ENCODE data around the gene UBE2M.

The UBE2M gene

DNA sequence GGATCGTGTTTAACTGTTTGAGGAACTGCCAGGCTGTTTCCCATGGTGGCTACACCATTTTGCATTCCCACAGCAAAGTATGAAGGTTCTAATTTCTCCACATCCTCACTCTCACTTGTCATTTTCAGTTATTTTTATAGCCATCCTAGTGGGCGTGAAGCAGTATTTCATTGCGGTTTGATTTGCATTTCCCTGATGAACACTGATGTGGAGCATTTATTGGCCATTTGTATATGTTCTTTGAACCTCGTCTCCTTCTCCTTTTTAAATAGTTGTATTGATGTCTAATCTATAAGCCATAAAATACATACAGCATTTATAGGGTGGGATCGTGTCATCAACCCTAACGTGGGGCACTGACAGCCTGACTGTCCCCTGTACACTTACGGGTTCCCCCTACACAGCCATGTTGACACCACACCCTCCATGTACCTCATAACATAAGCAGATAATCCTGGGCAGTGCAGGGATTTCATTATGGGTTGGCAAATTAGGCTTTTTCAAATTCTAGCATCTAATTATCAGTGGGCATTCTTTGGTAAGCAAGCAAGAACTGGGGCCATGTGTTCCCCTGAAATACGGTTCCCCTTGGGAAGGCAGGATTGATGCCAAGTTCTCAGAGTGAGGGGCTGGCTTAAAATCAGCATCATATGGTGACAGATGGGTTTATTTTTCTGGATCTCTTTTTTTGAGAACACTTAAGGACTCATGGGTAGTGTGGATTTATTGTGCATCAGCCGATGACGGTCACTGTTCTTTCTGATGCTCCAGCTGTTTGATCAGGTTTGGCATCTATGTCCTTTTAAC is 27.2 kb downstream of the UBE2M start:
- Histone ChIP-seq H3K4me3 (ENCODE audit: extremely low read depth, insufficient read depth, low read length, poor library complexity, severe bottlenecking) (no peak overlapping the region), H3K4me1 (ENCODE audit: control insufficient read depth, insufficient read depth, low read length, poor library complexity, severe bottlenecking) (no peaks in the 10 kb centered on the region), H3K9me3 (ENCODE audit: control insufficient read depth, low read length) (no peaks in the 10 kb centered on the region), H3K27ac (ENCODE audit: low read depth, low read length, severe bottlenecking) (no peak overlapping the region), H3K36me3 (ENCODE audit: control insufficient read depth, insufficient read depth, low read length) (no peaks in the 10 kb centered on the region)
- WGBS, 2 experiments (ENCODE audit: insufficient coverage in 2 of 2): 97 to 98% methylated on average over 3 to 4 of the region's 10 CpGs

DNA sequence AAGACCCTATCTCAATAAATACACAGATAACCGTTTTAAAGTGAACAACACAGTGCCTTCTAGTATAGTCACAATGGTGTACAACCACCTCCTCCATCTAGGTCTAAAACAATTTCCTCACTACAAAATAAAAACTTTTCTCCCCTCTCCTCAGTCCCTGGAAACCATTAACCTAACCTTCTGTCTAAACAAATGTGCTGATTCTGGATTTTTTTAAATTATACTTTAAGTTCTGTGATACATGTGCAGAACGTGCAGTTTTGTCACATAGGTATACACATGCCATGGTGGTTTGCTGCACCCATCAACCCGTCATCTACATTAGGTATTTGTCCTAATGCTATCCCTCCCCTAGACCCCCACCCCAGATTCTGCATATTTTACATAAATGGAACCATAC is 29.0 kb downstream of the UBE2M start:
- WGBS, 2 experiments (ENCODE audit: insufficient coverage in 2 of 2): 80 to 87% methylated on average over 2 to 3 of the region's 3 CpGs
- H3K36me3 ChIP-seq (ENCODE audit: control insufficient read depth, insufficient read depth, low read length): no peaks in the 10 kb centered on the region
- H3K4me1 ChIP-seq (ENCODE audit: control insufficient read depth, insufficient read depth, low read length, poor library complexity, severe bottlenecking): no peaks in the 10 kb centered on the region
- H3K27ac ChIP-seq (ENCODE audit: low read depth, low read length, severe bottlenecking): no peak overlapping the region
- H3K9me3 ChIP-seq (ENCODE audit: control insufficient read depth, low read length): no peaks in the 10 kb centered on the region
- no peak overlapping the region for H3K4me3 ChIP-seq (ENCODE audit: extremely low read depth, insufficient read depth, low read length, poor library complexity, severe bottlenecking)

DNA sequence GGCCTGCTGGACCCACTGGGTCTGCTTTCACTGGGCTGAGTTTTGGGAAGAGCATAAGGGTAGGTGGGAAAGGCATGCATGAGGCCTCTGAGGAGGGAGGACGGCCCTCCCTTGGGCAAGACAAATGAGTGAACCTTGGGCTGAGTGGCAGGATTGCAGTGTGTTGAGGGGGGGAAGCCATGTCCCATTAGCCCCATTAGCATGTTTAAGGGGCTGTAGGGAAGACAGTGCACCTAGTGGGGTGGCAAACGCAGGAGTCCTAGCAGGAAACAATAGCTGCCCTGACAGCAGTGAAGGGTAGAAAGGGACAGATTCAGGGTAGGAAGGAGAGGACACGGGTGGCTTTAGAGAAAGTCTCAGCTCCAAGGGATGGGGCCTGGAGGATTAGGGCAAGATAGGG is 35.7 kb downstream of the UBE2M start:
- peaks cover 6% of the 10 kb centered on the region for H3K4me1 ChIP-seq (ENCODE audit: control insufficient read depth, insufficient read depth, low read length, poor library complexity, severe bottlenecking)
- no peaks in the 10 kb centered on the region for H3K9me3 ChIP-seq (ENCODE audit: control insufficient read depth, low read length)
- no peak overlapping the region for H3K4me3 ChIP-seq (ENCODE audit: extremely low read depth, insufficient read depth, low read length, poor library complexity, severe bottlenecking)
- H3K36me3 ChIP-seq (ENCODE audit: control insufficient read depth, insufficient read depth, low read length): no peaks in the 10 kb centered on the region
- H3K27ac ChIP-seq (ENCODE audit: low read depth, low read length, severe bottlenecking): no peak overlapping the region
- WGBS, 2 experiments (ENCODE audit: insufficient coverage in 2 of 2): 33 to 37% methylated on average over 2 to 3 of the region's 3 CpGs

DNA sequence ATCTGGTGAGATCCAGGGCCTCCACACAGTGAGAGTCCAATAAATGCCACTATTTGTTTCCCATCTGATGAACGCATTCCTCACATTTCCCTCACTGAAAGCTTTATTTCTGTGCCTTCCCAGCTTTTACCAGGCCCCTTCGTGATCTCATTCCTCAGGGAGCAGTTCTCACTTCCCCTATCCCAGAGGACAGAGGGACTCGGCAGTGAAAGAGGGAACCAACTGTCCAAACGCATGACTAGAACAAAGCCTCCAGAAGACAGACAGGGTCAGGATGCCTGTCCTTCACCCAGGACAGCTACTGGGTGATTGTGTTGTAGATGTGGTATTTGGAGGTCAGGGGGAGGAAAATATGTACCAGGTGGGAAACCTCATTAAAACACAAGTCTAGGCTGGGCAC is 36.8 kb downstream of the UBE2M start:
- Histone ChIP-seq H3K27ac (ENCODE audit: low read depth, low read length, severe bottlenecking) (no peak overlapping the region), H3K4me3 (ENCODE audit: extremely low read depth, insufficient read depth, low read length, poor library complexity, severe bottlenecking) (no peak overlapping the region), H3K4me1 (ENCODE audit: control insufficient read depth, insufficient read depth, low read length, poor library complexity, severe bottlenecking) (peaks cover 6% of the 10 kb centered on the region), H3K36me3 (ENCODE audit: control insufficient read depth, insufficient read depth, low read length) (peaks cover 8% of the 10 kb centered on the region), H3K9me3 (ENCODE audit: control insufficient read depth, low read length) (no peaks in the 10 kb centered on the region)
- 88 to 100% methylated on average over 1 to 2 of the region's 4 CpGs for WGBS, 2 experiments (ENCODE audit: insufficient coverage in 2 of 2)

DNA sequence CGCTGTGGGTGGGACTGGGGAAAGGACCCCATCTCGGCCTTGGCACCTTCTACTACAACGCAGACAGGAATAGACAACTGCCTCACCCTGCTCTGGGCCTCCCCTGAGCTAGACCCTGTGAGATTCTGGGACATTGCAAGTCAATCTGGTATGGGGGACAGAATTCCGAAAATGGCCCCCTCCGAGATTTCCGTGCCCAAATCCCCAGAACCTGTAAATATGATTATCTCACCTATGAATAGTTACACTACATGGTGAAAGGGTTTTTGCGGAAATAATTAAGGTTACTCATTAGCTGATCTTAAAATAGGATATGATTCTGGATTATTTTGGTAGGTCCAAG is 38.2 kb downstream of the UBE2M start:
- H3K27ac ChIP-seq (ENCODE audit: low read depth, low read length, severe bottlenecking): peak overlapping the region; percentile 97
- H3K4me3 ChIP-seq (ENCODE audit: extremely low read depth, insufficient read depth, low read length, poor library complexity, severe bottlenecking): peak overlapping the region; percentile 93
- H3K9me3 ChIP-seq (ENCODE audit: control insufficient read depth, low read length): no peaks in the 10 kb centered on the region
- H3K36me3 ChIP-seq (ENCODE audit: control insufficient read depth, insufficient read depth, low read length): peaks cover 23% of the 10 kb centered on the region
- H3K4me1 ChIP-seq (ENCODE audit: control insufficient read depth, insufficient read depth, low read length, poor library complexity, severe bottlenecking): peaks cover 11% of the 10 kb centered on the region
- 21 to 33% methylated on average over 2 of the region's 7 CpGs for WGBS, 2 experiments (ENCODE audit: insufficient coverage in 2 of 2)

DNA sequence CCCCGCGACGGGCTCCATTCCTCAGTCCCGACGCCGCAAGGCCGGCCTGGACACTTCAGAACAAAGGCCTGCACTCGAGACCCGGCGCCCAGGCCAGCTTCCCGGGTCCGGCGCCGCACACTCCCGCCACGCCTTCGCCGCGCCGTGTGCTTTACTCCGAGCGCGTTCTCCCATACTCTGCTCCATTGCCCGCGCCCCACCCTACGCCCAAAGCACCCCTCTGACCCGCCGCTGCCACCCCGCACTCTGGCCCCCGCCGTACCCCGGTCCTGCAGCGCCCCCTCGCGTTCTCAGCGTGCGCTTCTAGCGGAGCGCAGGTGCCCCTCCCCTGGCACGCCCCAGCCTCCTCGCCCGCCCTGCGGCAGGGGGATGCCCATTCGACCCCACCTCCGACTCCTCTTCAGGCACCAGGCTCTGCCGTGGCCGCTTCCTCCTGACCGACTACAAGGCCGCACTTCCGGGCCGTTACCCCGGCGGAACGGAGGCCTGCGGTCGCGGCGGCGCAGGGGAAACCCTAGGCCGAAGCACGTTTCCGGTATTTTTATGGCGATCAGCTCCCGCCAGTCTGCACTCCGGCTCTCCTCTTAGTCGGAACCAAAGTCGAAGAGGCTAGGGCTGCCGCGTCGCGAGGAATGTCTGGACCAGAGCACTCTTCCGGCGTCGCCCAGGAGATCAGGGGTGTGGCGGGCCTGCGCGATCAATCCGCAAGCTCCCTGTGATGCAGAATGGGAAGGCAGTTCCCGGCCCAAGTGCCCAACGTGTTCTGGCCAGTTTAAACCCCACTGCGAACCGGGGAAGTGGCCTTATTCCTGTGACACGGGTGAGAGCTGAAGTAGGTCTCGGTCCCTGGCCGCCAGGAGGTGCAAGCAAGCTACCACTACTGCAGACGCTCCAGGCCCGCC is 38.8 kb downstream of the UBE2M start, which contains the start of gene ZBTB45:
ZBTB45 (minus strand) TSS at position 456 of the 902 bp plus-strand sequence. CDS start 2,137 bp downstream, outside the sequence.
- H3K4me3 ChIP-seq (ENCODE audit: extremely low read depth, insufficient read depth, low read length, poor library complexity, severe bottlenecking): peak within 1 kb of the TSS; percentile 93
- WGBS, 2 experiments (ENCODE audit: insufficient coverage in 2 of 2): 0% methylated on average over 72 to 86 of the region's 87 CpGs
- peaks cover 29% of the 10 kb centered on the region for H3K36me3 ChIP-seq (ENCODE audit: control insufficient read depth, insufficient read depth, low read length)
- peak within 1 kb of the TSS; percentile 97 for H3K27ac ChIP-seq (ENCODE audit: low read depth, low read length, severe bottlenecking)
- H3K4me1 ChIP-seq (ENCODE audit: control insufficient read depth, insufficient read depth, low read length, poor library complexity, severe bottlenecking): peaks cover 12% of the 10 kb centered on the region
- no peaks in the 10 kb centered on the region for H3K9me3 ChIP-seq (ENCODE audit: control insufficient read depth, low read length)

DNA sequence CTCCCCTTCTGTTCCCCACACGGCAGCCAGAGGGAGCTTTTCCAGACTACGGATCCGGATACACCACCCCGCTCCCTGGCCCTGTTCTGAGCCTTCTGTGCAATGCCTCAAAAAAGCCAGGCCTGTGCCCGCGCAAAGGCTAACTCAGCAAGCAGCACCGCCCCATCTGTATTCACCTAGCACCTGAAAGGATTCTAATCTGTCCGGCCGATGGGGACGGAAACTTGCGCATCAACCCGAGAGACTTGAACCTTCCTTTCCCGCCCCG is 39.4 kb downstream of the UBE2M start:
- peaks cover 15% of the 10 kb centered on the region for H3K4me1 ChIP-seq (ENCODE audit: control insufficient read depth, insufficient read depth, low read length, poor library complexity, severe bottlenecking)
- peak overlapping the region; percentile 93 for H3K4me3 ChIP-seq (ENCODE audit: extremely low read depth, insufficient read depth, low read length, poor library complexity, severe bottlenecking)
- no peaks in the 10 kb centered on the region for H3K9me3 ChIP-seq (ENCODE audit: control insufficient read depth, low read length)
- 0 to 1% methylated on average over 13 to 14 of the region's 14 CpGs for WGBS, 2 experiments (ENCODE audit: insufficient coverage in 2 of 2)
- H3K27ac ChIP-seq (ENCODE audit: low read depth, low read length, severe bottlenecking): peak overlapping the region; percentile 97
- H3K36me3 ChIP-seq (ENCODE audit: control insufficient read depth, insufficient read depth, low read length): peaks cover 32% of the 10 kb centered on the region

DNA sequence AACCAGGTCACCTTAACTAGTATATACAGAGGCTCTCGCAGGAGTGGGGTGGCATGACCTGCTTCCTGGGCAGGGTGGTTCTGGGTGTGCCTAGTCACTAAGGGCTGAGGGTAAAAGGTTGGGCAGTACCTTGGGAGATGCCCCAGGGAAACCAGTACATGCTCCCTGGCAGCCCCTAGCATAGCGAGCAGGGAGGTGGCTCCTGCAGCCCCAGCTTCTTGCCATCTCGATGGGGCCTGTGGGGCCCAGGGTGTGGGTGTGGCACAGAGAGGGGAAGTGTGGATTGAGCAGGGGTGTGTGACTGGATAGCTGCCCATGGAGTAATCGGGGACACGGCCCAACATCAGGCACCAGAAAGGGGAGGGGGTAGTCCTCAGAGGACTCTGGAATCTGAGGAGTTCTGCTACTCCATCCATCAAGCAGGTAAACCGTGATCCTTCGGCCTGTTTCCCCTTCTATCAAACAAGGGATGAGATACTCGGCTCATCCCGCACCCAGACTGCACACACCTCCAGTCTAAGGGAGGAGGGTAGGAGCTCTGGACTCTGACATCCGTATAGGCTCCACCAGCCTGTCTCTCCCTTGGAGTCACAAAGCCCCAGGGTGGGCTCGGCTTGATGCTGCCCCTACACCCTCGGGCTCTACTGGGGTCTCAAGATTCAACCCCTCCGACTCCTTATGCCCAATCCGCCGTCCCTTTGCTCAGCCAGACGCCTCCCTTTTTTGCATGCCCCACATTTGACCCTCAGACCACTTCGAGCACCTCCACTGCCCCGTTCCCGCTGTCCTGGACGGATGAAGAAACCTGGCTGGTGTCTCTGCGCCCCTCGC is 39.9 kb downstream of the UBE2M start:
- WGBS, 2 experiments (ENCODE audit: insufficient coverage in 2 of 2): 36 to 39% methylated on average over 9 to 16 of the region's 22 CpGs
- Histone ChIP-seq H3K27ac (ENCODE audit: low read depth, low read length, severe bottlenecking) (peak overlapping the region; percentile 97), H3K4me1 (ENCODE audit: control insufficient read depth, insufficient read depth, low read length, poor library complexity, severe bottlenecking) (peaks cover 15% of the 10 kb centered on the region), H3K9me3 (ENCODE audit: control insufficient read depth, low read length) (no peaks in the 10 kb centered on the region), H3K36me3 (ENCODE audit: control insufficient read depth, insufficient read depth, low read length) (peaks cover 35% of the 10 kb centered on the region), H3K4me3 (ENCODE audit: extremely low read depth, insufficient read depth, low read length, poor library complexity, severe bottlenecking) (peak overlapping the region; percentile 93)

DNA sequence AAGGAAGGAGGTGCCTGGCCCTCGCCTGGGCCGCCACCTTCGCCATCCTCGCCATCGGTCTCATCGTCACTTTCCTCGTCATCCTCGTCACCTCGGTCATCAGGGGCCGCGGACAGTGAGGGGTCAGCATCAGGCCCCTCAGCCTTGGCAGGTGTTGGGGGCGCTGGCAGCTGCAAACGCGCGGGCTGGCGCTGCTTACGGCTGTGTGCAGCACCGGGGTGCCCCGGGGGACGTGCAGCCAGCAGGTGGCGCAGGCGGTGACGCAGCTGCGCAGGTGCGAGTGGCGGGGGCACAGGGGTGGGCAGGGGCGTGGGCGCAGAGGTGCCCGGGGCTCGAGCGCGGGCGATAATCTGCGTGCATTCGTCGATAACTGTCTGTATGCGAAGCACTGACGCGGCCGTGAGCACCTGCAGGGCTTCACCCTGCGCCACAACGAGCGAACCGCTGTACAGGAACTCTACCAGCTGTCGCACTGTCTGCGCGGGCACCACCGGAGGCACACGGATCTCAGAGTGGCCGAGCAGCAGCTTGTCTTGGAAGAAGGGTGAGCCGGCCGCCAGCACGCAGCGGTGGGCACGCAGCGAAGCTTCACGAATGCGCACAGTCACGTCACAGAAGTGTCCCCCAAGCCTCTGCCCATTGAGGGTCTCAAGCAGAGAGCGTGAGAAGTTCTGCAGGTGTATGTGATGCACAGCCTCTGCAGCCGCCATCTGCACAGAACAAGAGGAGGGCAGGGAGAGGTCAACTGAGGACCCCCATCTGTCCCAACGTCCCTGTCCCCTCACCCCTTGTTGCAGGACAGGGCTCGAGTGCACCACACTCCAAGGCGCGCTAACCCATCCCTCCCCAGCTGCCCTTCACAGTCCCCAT is 41.2 kb downstream of the UBE2M start:
- Histone ChIP-seq H3K27ac (ENCODE audit: low read depth, low read length, severe bottlenecking) (no peak overlapping the region), H3K4me3 (ENCODE audit: extremely low read depth, insufficient read depth, low read length, poor library complexity, severe bottlenecking) (no peak overlapping the region), H3K9me3 (ENCODE audit: control insufficient read depth, low read length) (no peaks in the 10 kb centered on the region), H3K4me1 (ENCODE audit: control insufficient read depth, insufficient read depth, low read length, poor library complexity, severe bottlenecking) (peaks cover 15% of the 10 kb centered on the region), H3K36me3 (ENCODE audit: control insufficient read depth, insufficient read depth, low read length) (peaks cover 43% of the 10 kb centered on the region)
- 95 to 97% methylated on average over 49 to 64 of the region's 65 CpGs for WGBS, 2 experiments (ENCODE audit: insufficient coverage in 2 of 2)

Data from mesodermal cell (in vitro differentiated cells).